CD4-positive, alpha-beta T cell treated with Interferon gamma for 1 hour (primary cell): ENCODE data around the gene EIF3A.
"Not testable (repeated sequence)": the region's sequence is repeated elsewhere in the genome, so short reads cannot be mapped to it uniquely, and the experiment has no call there.

Experiments used
- DNase-seq: peaks from one replicate; pipeline ENCODE4 v3.0.0-alpha.2; 2020

The EIF3A gene, protein sequence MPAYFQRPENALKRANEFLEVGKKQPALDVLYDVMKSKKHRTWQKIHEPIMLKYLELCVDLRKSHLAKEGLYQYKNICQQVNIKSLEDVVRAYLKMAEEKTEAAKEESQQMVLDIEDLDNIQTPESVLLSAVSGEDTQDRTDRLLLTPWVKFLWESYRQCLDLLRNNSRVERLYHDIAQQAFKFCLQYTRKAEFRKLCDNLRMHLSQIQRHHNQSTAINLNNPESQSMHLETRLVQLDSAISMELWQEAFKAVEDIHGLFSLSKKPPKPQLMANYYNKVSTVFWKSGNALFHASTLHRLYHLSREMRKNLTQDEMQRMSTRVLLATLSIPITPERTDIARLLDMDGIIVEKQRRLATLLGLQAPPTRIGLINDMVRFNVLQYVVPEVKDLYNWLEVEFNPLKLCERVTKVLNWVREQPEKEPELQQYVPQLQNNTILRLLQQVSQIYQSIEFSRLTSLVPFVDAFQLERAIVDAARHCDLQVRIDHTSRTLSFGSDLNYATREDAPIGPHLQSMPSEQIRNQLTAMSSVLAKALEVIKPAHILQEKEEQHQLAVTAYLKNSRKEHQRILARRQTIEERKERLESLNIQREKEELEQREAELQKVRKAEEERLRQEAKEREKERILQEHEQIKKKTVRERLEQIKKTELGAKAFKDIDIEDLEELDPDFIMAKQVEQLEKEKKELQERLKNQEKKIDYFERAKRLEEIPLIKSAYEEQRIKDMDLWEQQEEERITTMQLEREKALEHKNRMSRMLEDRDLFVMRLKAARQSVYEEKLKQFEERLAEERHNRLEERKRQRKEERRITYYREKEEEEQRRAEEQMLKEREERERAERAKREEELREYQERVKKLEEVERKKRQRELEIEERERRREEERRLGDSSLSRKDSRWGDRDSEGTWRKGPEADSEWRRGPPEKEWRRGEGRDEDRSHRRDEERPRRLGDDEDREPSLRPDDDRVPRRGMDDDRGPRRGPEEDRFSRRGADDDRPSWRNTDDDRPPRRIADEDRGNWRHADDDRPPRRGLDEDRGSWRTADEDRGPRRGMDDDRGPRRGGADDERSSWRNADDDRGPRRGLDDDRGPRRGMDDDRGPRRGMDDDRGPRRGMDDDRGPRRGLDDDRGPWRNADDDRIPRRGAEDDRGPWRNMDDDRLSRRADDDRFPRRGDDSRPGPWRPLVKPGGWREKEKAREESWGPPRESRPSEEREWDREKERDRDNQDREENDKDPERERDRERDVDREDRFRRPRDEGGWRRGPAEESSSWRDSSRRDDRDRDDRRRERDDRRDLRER (N-terminal part only)

DNA sequence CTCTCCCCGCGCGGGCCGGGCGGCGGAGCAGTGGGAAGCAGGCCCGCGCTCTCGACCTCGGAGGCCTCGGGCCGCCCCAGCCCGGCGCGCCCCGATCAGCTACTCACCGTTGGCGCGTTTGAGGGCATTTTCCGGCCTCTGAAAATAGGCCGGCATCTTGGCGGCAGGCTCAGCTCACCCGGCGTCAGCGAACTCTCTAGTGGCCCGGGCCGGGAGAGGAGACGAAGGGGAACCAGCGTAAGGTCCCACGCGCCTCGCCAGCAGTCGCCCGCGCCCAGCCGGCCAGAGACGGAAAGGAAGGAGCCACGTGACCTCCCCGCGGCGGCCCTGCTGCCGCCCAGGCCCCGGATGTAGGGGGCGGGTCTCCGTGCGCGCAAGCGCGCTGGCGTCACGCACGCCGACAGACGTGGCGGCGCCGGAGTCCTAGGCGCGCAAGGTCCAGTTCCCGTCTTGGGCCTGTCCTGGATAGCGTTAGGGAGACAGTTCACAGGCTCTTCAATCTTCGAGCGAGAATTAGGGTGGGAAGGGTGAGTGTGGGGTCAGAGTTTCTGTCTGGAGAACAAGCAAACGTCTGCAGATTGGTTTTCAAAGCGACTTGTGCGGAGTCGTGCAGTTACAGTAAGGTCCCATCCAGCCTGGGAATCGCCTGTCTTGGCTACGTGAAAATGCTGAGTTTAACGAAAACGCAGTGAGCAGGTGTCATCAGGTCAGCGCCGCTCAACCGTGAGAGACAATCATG lies at the start of gene EIF3A:
Gene EIF3A, minus strand, starts transcription at position 297 of the 739 bp plus-strand sequence. Its CDS starts 141 bp downstream, at position 156.
- peak; percentile 90 for DNase-seq

DNA sequence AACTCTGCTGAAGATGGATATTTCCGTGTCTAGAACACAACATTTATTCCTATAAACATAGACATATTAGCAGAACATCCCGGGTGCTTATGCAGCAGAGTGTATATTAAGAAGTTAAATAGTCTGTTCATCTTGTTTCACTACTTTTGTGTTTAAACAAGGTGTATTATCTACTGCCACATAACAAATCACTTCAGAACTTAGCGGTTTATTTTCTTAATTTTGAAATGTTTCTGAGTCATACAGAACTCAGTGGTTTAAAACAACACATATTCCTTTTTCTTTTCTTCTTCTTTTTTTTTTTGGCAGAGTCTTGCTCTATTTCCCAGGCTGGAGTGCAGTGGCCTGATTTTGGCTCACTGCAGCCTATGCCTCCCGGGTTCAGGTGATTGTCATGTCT lies 49.1 kb upstream of the EIF3A start:
- no peak for DNase-seq

DNA sequence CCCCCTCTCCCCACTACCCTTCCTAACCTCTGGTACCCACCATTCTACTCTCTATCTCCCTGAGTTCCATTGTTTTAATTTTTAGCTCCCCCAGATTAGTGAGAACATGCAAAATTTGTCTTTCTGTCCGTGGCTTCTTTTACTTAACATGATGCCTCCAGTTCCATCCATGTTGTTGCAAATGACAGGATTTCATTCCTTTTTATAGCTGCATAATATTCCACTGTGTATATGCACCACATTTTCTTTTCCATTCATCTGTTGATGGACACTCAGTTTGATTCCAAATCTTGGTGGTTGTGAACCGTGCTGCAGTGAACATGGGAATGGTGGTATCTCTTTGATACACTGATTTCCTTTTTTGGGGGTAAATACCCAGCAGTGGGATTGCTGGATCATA lies 45.3 kb upstream of the EIF3A start:
- no peak for DNase-seq

DNA sequence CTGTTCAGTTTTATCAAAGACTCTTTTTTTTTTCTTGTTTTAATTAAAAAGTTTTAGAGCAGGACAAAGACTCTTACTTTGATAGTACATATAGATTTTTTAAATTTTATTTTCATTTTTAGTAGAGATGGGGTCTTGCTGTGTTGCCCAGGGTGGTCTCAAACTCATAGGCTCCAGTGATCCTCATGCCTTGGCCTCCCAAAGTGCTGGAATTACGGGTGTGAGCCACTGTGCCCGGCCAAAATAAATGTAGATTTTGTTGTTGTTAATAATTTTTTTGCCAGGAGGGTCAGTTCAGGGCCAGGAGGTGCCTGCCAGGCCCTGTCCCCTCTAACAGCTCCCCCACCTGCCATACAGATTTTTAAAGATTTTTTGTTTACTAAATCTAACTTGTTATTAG lies 40.3 kb upstream of the EIF3A start:
- no peak for DNase-seq

DNA sequence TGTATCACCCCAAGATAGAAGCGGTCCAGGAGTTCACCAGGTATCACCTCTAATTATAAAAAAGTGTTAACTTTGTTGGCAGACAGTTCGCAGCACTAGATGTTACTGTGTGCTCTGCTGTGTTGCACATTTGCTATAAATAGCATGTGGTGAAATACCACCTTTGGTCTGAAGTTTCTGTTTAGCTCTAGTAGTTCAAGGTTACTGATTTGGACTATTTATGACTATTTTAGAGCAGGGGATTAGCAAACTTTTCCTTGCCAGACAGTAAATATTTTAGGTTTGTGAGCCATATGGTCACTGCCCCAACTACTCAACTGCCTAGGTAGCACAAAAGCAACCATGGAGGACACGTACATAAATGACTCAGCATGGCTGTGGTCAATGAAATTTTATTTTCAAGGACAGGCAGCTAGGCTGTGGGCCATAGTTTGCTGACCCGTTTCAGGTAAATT lies 39.8 kb upstream of the EIF3A start:
- no peak for DNase-seq

DNA sequence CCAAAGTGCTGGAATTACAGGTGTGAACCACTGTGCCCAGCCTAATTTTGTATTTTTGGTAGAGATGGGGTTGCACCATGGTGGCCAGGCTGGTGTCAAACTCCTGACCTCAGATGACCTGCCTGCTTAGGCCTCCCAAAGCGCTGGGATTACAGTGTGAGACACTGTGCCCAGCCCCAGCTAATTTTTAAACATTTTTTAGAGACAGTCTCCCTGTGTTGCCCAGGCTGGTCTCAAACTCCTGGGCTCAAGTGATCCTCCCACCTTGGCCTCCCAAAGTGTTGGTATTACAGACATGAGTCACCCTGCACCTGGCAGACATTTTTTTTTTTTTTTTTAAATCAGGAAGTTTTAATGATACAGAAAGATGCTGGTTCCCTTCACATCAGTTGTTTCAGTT lies 38.8 kb upstream of the EIF3A start:
- DNase-seq, result no peak

DNA sequence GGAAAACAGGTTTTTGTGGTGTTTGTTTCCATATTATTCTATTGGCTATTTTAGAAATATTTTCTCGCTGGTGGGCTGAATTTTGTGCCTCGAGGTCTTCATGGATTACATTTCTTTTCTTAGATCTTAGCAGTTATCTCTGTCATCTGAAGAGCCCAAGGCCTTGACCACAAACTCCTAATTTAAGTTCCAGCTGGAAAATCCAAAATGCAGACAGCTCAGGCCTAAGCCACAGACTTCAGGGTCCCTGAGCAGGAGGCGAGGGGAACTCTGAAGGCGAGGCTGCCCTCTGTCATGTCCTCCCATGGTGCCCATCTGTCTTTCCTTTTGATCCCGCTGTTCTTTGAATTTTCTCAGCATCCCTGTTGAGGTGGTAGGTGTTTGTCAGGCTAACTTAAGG lies 37.6 kb upstream of the EIF3A start:
- no peak for DNase-seq

DNA sequence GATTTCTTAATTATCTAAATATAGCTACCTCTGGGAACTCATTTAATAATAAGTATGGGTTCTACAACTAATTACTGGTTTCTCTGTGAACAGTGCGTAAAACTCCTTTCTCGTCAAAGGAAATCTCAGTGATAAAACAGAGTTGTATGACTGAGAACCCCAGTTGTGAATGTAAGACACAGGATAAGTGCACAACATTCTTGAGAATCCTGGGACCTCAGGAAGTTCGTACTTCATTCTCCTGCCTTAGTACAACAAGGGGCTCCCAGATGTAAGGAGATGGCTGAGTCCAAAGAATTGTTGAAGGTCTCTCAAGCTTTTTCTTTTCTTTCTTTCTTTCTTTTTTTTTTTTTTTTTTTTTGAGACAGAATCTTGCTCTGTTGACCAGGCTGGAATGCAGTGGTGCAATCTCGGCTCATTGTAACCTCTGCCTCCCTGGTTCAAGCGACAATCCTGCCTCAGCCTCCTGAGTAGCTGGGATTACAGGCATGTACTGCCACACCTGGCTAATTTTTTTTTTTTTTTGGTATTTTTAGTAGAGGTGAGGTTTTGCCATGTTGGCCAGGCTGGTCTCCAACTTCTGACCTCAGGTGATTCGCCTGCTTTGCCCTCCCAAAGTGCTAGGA lies 35.8 kb upstream of the EIF3A start:
- DNase-seq, result no peak

DNA sequence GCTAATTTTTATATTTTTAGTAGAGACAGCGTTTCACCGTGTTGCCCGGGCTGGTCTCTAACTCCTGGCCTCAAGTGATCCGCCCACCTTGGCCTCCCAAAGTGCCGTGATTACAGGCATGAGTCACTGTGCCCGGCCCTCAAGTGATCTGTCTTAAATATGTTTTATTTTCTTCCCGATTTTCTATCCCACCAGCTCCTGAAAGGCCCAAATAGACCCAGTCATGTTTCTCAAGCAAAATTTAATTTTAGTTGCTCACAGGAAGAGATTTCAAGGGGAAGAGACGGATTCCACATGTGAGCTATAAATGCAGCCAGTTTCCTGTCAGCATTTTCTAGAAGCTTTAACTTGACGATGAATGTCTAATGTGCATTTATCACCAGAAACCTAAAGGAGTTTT lies 35.3 kb upstream of the EIF3A start:
- no peak for DNase-seq

DNA sequence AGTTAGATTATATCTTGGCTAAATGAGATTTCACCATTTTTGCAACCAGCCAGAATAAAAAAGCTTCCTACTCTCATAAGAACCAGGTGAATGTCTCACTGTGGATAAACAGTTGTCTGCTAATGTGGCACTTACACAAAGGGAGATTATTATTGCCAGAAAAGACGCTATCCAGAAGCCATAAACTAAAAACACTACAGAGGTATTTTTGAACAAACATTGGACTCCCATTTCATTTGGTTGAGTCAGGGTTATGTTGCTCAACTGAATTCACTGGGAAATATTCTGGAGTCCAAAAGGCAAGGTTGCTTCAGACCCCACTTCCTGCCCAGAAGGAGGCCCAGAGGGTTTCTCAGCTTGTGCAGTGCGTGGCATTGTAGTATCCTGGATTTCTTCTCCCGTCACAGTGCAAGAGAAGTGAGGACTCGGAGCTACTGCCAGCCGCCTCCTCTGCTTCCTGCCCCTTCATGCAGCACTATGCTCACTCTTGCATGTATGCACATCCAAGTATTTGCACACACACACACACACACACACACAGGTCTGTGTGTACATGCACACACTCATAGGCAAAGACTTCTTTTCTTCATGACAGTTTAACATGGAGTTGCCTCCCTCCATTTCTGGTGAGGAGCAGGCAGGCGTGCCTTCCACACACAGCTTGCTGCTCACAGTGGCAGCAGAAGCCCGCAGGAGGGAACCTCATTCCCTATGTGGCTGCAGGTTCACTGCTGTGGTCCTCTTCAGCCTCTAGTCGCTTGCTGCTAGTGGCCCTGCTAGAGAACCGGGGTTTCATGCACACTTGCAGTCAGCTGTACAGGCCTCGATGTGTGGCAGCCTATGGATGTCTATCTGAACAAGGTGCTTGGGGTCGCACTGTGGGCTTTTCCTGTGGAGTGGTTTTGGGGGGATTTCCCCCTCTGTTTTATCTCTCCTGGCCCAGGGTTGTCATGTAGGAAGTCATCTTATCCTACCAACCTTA lies 33.4 kb upstream of the EIF3A start:
- DNase-seq, result no peak

DNA sequence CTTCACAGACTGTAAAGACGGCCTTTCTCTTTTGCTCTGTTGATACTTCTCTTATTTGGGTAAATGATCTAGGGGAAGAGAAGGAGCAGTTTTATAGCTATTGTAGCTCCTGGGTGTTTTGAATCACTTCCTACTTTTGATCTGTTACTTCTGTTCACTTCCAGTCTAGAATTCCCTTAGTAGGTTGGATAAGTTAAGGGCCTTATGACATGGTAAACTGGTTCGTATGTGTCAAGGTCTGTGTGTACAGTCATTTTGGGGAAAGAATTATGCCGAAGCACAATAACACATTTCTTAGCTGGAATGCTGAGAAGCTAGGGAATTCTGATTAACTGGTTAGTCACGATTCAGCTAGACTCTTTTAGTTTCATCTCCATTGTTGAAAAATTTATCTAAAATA lies 31.4 kb upstream of the EIF3A start:
- no peak for DNase-seq

DNA sequence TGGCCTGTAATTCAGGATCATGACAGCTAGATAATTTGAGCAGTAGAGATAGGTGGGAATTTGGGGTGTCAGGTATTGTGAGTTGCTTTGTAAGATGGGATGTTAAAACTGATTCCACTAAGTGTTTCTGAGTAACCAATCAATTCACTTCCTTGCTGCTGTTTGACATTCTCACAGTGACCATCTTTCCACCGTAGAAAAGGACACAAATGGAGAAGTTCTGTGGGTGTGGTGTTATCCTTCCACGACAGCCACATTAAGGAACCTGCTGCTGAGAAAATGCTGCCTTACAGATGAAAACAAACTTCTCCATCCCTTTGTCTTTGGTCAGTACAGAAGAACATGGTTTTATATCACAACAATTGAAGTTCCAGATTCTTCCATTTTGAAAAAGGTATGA lies 27.2 kb upstream of the EIF3A start:
- DNase-seq, result not testable (repeated sequence)

DNA sequence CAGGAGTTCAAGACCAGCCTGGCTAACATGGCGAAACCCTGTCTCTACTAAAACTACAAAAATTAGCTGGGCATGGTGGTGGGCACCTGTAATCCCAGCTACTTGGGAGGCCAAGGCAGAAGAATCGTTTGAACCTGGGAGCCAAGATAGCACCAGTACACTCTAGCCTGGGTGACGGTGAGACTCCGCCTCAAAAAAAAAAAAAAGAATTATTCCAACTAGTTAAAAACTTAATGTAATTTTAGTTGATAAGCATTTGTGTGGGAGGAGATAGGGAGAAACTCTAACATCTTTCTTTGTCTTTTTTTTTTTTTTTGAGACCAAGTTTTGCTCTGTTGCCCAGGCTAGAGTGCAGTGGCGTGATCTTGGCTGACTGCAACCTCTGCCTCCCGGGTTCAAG lies 26.5 kb upstream of the EIF3A start:
- not testable (repeated sequence) for DNase-seq

DNA sequence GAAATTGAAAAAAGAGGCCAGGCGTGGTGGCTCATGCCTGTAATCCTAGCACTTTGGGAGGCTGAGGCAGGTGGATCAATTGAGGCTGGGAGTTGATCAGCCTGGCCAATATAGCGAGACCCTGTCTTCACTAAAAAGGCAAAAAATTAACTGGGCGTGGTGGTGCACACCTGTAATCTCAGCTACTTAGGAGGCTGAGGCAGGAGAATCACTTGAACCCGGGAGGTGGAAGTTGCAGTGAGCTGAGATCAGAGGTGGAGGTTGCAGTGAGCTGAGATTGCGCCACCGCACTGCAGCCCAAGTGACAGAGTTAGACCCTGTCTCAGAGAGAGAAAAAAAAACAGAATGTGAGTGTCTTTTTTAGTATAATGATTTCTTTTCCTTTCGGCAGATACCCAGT lies 25.3 kb upstream of the EIF3A start:
- DNase-seq, result not testable (repeated sequence)

DNA sequence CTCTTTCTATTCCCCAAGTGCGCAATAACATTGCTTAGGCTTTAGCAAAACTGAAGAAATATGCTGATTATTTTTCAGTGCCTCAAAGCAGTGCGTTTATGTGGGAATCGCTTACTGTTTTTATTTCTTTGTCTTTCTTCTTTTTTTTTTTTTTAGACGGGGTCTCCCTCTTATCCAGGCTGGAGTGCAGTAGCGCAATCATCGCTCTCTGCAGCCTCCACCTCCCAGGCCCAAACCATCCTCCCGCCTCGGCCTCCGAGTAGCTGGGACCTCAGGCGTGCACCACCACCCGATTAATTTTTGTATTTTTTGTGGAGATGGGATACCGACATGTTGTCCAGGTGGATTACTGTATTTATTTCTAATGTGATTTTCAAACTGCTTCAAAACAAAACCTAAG lies 24.5 kb upstream of the EIF3A start:
- no peak for DNase-seq

DNA sequence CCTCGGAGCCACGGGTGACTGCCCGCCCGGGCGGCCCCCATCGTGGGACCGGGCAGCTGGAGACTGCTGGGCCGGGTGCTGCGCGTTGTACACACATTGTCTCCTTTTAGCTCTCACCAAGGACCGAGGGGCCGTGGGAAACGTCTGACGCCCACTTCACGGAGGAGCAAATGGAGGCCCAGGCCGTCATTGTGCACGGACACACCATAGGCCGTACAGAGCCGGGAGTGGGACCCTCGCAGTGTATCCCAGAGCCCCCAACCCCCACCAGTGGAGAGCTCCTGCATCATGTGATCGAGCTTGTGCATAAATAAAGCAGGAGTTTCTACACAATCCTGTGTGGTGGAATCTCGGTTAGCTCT lies 24.0 kb upstream of the EIF3A start:
- no peak for DNase-seq

DNA sequence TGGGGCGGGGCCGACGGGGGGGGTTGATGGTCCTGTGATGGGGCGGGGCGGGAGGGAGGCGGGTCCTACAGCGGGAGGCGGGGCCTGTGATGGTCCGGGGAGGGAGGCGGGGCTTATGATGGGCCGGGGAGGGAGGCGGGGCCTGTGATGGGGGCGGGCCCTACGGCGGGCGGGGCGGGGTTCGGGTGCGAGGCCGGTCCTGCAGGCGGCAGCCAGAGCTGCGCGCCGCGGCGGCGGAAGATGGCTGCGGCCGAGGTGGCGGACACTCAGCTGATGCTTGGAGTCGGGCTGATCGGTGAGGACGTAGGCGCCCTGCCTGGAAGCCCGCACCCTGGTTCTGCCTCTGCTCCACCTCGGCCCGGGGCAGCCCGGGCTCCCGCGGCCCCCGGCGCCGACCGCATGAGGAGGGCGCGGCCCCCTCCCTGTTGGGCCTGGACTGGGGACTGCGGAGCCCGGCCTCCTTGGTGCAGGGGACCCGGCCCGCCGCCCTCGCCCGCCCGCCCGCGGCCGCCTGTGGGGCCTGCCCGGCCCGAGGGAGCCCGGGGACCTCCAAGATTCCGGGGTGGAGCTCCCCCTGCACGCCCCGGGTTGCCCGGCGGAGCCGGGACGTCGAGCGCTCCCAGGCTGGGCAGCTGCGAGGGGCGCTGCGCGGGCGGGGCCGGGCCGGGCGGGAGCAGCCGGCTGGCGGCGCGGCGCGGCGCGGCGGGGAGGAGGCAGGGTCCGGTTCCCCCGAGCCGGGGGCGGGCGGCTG lies 23.5 kb upstream of the EIF3A start, which contains the start of gene DENND10:
Gene DENND10, plus strand, starts transcription at position 211 of the 751 bp plus-strand sequence. Its CDS starts 30 bp downstream, at position 241.
- peak; percentile 78 for DNase-seq

DNA sequence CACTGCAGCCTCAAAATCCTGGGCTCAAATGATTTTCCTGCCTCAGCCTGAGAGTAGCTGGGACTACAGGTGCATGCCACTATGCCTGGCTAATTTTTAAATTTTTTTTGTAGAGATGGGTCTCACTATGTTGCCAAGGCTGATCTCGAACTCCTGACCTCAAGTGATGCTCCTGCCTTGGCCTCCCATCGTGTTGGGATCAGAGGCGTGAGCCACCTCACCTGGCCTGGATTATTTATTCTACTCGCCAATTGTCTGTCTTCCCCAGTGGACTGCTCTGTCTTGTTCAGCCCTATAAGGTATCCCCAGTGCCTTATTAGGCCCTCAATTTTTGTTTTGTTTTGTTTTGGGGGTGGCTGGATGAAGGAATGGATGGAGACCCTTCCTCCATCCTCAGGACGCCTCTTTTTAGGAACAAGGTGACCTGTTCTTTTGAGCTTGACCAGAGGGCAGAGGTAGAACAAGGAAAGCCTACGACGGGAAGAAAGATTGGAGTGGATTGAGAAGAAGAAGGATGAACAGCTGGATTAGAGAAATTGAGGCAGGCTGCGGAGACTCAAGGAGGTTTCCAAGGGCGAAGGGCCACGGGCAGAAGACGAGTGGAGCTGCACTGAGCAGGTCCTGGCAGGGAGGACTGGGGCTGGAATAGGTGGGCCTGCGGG lies 22.8 kb upstream of the EIF3A start:
- DNase-seq, result no peak
